ENCODE measurements around the gene CYP26B1.

Gene CYP26B1

DNA sequence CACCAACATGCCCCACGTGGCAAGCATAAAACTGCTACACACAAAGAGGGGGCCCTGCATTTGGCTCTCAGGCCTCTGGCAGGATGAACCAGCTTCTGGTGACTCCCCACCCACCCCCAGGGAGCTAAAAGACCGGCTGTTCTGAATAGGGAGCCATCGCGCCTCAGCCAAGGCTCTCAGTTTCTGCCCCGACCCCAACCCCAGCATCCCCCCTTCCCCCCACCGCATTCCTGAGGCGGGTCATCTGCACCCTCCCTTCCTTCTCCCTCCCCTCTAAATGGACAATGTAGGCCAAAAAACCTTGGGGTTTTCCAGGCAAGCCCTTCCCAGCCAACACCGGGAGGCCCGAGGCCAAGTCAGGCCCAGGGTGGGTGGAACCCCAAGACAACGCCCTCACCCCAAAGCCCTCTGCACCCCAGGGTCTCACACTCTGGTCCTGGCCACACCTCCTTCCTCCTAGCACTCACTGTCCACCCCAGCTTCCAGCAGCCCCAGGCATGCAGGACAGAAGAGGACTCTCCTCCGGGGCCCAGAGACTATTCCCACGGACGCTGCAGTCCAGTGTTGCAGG lies 5.7 kb downstream of the CYP26B1 start:
- H3K4me3 ChIP-seq (replicated peaks in 1 of 2; ENCODE audit: low read depth in 2 of 2, low read length in 2 of 2): no peak overlapping the region
- TF ChIP-seq, protein P1, sequence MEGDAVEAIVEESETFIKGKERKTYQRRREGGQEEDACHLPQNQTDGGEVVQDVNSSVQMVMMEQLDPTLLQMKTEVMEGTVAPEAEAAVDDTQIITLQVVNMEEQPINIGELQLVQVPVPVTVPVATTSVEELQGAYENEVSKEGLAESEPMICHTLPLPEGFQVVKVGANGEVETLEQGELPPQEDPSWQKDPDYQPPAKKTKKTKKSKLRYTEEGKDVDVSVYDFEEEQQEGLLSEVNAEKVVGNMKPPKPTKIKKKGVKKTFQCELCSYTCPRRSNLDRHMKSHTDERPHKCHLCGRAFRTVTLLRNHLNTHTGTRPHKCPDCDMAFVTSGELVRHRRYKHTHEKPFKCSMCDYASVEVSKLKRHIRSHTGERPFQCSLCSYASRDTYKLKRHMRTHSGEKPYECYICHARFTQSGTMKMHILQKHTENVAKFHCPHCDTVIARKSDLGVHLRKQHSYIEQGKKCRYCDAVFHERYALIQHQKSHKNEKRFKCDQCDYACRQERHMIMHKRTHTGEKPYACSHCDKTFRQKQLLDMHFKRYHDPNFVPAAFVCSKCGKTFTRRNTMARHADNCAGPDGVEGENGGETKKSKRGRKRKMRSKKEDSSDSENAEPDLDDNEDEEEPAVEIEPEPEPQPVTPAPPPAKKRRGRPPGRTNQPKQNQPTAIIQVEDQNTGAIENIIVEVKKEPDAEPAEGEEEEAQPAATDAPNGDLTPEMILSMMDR (IDR thresholded peaks at IDR 0.05; ENCODE audit: low read depth, low read length): no peak
- DNase-seq (ENCODE audit: low read depth in 2 of 2): no peak

DNA sequence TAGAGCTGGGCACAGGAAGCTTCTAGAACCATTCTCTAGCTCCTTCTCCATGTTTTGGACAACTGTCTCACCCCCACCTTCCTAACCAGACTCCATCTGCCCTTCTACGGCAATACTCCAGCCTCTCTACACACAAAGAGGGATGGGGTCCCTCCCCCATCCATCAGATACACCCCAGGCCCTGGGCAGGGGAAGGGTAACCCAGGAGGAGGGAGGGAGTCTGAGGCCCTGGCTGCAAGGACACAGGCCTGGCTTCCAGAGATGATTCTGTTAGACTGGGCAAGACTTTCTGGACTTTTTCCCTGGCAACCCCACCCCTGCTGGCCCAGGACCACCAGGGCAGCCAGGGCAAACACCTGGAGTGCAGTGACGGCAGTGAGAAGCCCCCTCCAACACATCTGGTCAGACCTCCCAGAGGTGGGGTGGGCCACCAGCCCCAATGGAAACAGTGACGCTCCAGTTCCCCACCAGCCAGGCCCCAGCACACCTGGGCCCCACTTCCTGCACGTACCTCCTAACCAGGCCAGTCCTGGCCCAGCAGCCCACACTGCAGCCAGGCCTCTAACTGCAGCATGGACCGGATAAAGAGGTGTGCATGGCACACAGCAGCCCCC lies 6.5 kb downstream of the CYP26B1 start:
- TF ChIP-seq, protein P1 (IDR thresholded peaks at IDR 0.05; ENCODE audit: low read depth, low read length): no peak
- no peak overlapping the region for H3K4me3 ChIP-seq (replicated peaks in 1 of 2; ENCODE audit: low read depth in 2 of 2, low read length in 2 of 2)
- no peak for DNase-seq (ENCODE audit: low read depth in 2 of 2)

DNA sequence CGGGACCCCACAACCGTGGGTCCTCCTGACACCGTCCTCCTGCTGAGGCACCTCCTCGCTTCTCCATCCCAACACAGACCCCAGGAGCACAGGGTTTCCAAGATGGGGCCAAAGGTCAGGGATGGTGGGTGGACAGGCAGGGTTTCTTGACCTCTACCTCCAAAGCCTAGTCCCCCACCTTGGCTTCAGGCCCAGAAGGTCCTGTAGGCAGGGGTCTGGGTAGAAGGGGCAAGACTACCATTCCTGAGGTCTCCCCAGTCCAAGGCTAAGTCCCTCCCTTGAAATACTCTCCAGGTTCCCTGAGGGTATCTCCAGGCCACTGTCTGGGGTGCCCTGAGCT lies 7.1 kb downstream of the CYP26B1 start:
- TF ChIP-seq, protein P1 (IDR thresholded peaks at IDR 0.05; ENCODE audit: low read depth, low read length): no peak
- no peak overlapping the region for H3K4me3 ChIP-seq (replicated peaks in 1 of 2; ENCODE audit: low read depth in 2 of 2, low read length in 2 of 2)
- no peak for DNase-seq (ENCODE audit: low read depth in 2 of 2)

DNA sequence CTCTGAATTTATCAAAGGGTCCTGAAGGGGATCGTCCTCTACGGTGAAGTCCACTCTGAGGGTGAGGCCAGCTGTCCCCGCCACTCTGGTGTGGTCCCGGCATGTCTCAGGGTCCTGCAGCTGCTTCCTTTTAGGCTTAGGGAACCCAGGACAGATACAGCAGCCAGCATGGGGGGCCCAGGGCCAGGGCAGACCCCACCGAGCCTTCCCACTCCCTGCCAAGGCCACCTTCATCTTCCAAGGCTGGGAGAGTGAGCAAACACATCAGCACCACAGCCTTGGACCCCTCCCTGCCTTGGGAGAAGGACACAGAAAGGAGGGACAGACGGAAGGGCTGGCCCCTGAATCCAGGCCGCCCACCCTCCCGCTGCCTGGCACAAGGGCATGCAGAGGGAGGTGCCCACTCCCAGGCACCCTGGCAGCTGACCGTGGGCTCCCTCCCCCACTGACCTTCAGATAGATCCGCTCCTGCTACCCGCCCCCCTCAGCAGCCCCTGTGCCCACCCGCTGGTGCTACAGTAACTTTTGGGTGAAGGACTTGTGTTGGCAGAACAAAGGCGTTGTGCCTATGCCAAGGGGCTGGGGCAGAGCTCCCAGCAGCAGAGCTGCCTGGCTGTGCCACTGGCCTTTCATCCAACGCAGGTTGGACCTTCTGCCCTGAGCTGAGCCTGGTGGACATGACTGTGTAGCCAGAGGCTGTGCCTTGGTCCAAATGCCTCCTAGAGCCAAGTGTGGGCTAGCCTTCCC lies 7.6 kb downstream of the CYP26B1 start:
- TF ChIP-seq, protein P1 (IDR thresholded peaks at IDR 0.05; ENCODE audit: low read depth, low read length): no peak
- no peak overlapping the region for H3K4me3 ChIP-seq (replicated peaks in 1 of 2; ENCODE audit: low read depth in 2 of 2, low read length in 2 of 2)
- DNase-seq (ENCODE audit: low read depth in 2 of 2): no peak

DNA sequence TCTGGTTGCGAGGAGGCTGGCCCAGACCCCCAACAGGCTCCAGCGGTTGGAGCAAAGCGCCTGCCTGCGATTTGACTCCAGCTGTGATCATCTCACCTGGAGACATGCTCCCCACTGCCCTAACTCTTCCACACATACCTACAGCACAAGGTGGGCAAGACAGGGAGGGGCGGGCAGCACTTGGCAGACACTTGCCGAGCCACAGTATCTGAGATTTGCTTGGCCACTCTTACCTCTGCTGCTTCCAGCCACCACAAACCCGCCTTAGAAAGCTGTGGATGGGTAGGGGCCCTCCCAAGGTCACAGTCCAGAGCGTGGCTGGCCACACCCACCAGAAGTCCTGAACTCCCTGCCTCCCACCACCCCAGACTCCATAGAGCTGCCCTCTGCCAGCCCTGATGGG lies 8.2 kb downstream of the CYP26B1 start:
- DNase-seq (ENCODE audit: low read depth in 2 of 2): no peak
- no peak overlapping the region for H3K4me3 ChIP-seq (replicated peaks in 1 of 2; ENCODE audit: low read depth in 2 of 2, low read length in 2 of 2)
- TF ChIP-seq, protein P1 (IDR thresholded peaks at IDR 0.05; ENCODE audit: low read depth, low read length): no peak

DNA sequence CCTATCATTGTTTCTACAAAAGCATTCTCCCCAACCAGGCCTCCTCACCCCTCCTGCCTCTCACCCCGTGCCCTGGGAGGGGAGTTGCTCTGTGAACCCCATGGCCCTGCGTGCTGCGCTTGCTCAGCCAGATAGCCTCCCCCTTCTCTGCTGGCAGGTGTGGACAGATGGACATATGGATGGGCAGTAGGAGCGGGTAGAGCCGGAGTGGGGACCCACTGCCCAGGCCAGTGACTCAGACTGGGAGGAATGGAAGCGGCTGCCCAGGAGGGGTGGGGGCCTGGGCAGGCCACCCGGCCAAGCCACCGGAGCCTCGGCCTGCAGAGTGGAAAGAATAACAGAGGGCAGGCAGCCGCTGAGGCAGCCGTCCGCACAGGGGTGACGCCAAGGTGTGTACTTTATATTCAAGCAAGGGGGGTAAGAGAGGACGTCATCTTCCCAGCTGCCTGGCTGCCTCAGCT lies 8.7 kb downstream of the CYP26B1 start:
- H3K4me3 ChIP-seq (replicated peaks in 1 of 2; ENCODE audit: low read depth in 2 of 2, low read length in 2 of 2): no peak overlapping the region
- DNase-seq (ENCODE audit: low read depth in 2 of 2): no peak

More for the DNA sequence above, 8.7 kb downstream of the CYP26B1 start:
- TF ChIP-seq, protein P1 (IDR thresholded peaks at IDR 0.05; ENCODE audit: low read depth, low read length): no peak
